Body of pancreas (tissue), 4 donors: ENCODE data around the gene HIKESHI. TPM values are rescaled to one million over a fixed set of nuclear protein-coding genes. Genes with fewer than 3 reads are reported as not detected.

ENCODE experiments used
- ATAC-seq: fragments of 150-250 bp; one replicate; pipeline ENCODE4 v1.9.1; 2016
- DNase-seq, 4 donors: peaks; one replicate each; pipeline ENCODE4 v3.0.0-alpha.2; 2019
- H3K27ac ChIP-seq, 4 donors: fragments of 200-600 bp; sonication (generic); 1 replicate in 3 of 4; 2 replicates in 1 of 4; pipeline versions ENCODE4 v1.5.1 to v1.6.1; 2016 to 2019; ENCODE audit warnings: mild to moderate bottlenecking in 1 of 4, mixed read lengths in 1 of 4, moderate library complexity in 1 of 4
- H3K27me3 ChIP-seq, 2 donors: fragments of 200-600 bp; sonication (generic); one replicate each; pipeline ENCODE4 v1.6.0; 2016; ENCODE audit warnings: mild to moderate bottlenecking in 1 of 2
- H3K36me3 ChIP-seq, 2 donors: fragments of 200-600 bp; sonication (generic); replicated peaks in 1 of 2; 2 replicates each; pipeline ENCODE4 v1.5.1; 2016; ENCODE audit warnings: low read depth in 2 of 2; ENCODE audit not compliant: insufficient read depth in 1 of 2
- H3K4me1 ChIP-seq: fragments of 200-600 bp; sonication (generic); one replicate; pipeline ENCODE4 v1.6.0; 2016
- H3K4me3 ChIP-seq, 2 donors: fragments of 200-600 bp; sonication (generic); 1 replicate in 1 of 2; 2 replicates in 1 of 2; pipeline ENCODE4 v1.5.1; 2016 to 2019
- H3K9me3 ChIP-seq, 3 donors: fragments of 200-600 bp; sonication (generic); 1 replicate in 2 of 3; 2 replicates in 1 of 3; pipeline ENCODE4 v1.5.1; 2016
- POLR2A ChIP-seq, 3 donors: fragments of 450-650 bp; IDR thresholded peaks; one replicate each; pipeline ENCODE4 v1.6.1; 2016; ENCODE audit warnings: antibody characterized with exemption in 3 of 3, mild to moderate bottlenecking in 2 of 3
- WGBS, 2 donors: methylation state at CpG; one replicate each; pipeline ENCODE4 v1.1.5; 2017; 5-methylcytosine and 5-hydroxymethylcytosine counted together
- intact Hi-C: fragments of 100-400 bp; cut with DNase I; formaldehyde crosslinking; loops from one replicate; pipeline ENCODE4 v1.15.1; 2023
- total RNA-seq, 2 donors: library from RNA; depleted of rRNA; stranded (reverse); fragments of >200 nt; gene quantifications; one replicate each; pipeline ENCODE4 v1.1.0, GENCODE V29; 2016
- TF ChIP-seq, protein P1 (sequence below), 7 experiments: fragments of 450-650 bp in 4 of 7; fragments of 200-600 bp in 3 of 7; sonication (generic) in 3 of 7; IDR thresholded peaks; one replicate each; pipeline ENCODE4 v1.5.1; 2016 to 2019; ENCODE audit warnings: antibody characterized with exemption in 7 of 7

Gene HIKESHI
- total RNA-seq, 2 donors from 2014 or later, result 9.2 to 18.9 TPM

DNA sequence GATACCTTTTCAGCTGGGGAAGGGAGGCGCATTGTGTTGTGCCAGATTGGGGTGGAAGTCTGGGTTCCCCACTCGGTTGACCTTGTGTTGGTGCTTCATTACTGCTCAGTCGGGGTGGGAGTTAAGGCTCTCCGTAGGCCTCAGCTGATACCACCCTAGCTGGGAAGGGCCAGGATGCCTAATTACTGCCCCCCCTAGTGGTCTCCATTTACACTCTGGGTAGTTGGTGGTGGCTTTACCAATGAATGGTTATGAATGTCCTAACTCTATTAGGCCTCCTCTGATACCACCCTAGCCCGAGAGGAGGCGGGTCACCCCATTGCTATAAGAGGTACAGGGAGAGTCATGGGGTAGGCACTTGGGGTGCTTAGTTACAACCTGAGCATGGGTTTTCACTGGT, 27.5 kb upstream of the HIKESHI start:
- H3K36me3 ChIP-seq, result peaks cover 4 to 6% of the 10 kb centered on the region in 2 donors
- peak overlapping the region; percentile 0 to 49 (median 13) for H3K27ac ChIP-seq
- ATAC-seq, result no peak

GRCh38 chr11:86274999-86275398, 27.0 kb upstream of the HIKESHI start:
- DNase-seq (no peak), ATAC-seq (no peak)
- Histone ChIP-seq H3K9me3 (no peaks in the 10 kb centered on the region), H3K4me3 (no peak overlapping the region), H3K27ac (peak overlapping the region; percentile 2 to 15 (median 12)), H3K4me1 (peaks cover 17% of the 10 kb centered on the region), H3K36me3 (peaks cover 4 to 8% of the 10 kb centered on the region in 2 donors), H3K27me3 (no peaks in the 10 kb centered on the region)
- 21 to 25% methylated on average over 4 of the region's 4 CpGs for WGBS, 2 donors
- TF ChIP-seq, protein P1, sequence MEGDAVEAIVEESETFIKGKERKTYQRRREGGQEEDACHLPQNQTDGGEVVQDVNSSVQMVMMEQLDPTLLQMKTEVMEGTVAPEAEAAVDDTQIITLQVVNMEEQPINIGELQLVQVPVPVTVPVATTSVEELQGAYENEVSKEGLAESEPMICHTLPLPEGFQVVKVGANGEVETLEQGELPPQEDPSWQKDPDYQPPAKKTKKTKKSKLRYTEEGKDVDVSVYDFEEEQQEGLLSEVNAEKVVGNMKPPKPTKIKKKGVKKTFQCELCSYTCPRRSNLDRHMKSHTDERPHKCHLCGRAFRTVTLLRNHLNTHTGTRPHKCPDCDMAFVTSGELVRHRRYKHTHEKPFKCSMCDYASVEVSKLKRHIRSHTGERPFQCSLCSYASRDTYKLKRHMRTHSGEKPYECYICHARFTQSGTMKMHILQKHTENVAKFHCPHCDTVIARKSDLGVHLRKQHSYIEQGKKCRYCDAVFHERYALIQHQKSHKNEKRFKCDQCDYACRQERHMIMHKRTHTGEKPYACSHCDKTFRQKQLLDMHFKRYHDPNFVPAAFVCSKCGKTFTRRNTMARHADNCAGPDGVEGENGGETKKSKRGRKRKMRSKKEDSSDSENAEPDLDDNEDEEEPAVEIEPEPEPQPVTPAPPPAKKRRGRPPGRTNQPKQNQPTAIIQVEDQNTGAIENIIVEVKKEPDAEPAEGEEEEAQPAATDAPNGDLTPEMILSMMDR (IDR thresholded peaks at IDR 0.05), result no peak
- TF ChIP-seq POLR2A (IDR thresholded peaks at IDR 0.05), result no peak
- intact Hi-C loops, result no loop called here

More for the DNA sequence above, 27.5 kb upstream of the HIKESHI start:
- 81 to 83% methylated on average over 6 of the region's 6 CpGs for WGBS, 2 donors
- TF ChIP-seq, protein P1 (IDR thresholded peaks at IDR 0.05), result no peak
- TF ChIP-seq POLR2A (IDR thresholded peaks at IDR 0.05), result no peak
- peaks cover 17% of the 10 kb centered on the region for H3K4me1 ChIP-seq
- DNase-seq, result no peak
- no peak overlapping the region for H3K4me3 ChIP-seq
- H3K9me3 ChIP-seq, result no peaks in the 10 kb centered on the region
- H3K27me3 ChIP-seq, result no peaks in the 10 kb centered on the region
- intact Hi-C loops, result no loop called here

DNA sequence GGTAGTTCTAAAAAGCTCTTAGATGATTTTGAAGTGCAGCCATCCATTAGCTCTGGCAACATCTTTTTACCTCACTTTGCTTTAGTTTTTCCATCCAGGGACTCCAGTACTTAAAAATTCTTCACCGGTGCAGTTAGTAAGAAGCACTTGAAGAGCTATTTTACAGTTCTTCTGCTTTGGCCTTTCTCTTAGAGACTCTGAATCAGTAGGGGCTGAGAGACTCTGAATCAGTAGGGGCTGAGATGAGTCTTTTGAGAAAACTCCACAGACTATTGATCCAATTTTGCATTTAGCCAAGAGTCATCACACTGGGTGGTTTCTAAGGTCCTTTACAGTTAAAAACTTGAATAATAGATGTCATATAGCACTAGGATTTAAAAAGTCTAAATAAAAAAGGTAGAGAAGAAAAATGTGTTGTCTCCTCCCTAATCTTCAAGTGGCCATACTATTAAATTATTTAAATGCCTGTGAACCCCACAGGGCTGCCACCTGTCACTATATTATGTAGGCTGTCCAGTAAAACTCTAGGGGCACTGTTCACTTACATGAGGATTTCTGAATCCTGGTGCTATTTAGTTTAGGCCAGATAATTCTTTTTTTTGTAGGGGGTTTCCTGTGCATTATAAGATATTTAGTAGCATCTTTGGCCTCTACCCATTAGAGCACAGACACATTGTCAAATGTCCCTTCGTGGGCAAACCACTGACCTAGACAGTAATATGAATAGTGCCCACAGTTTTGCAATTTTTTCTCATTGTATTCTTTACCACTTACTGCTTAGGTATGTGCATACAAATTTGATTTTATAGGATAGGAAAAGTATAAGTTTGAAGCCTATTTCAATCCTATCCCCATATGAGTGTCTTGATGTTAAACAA, 26.3 kb upstream of the HIKESHI start:
- peak overlapping the region; percentile 2 to 15 (median 12) for H3K27ac ChIP-seq
- H3K9me3 ChIP-seq, result no peaks in the 10 kb centered on the region
- peaks cover 17% of the 10 kb centered on the region for H3K4me1 ChIP-seq
- TF ChIP-seq POLR2A (IDR thresholded peaks at IDR 0.05), result no peak
- TF ChIP-seq, protein P1 (IDR thresholded peaks at IDR 0.05), result no peak
- H3K36me3 ChIP-seq, result peaks cover 4 to 9% of the 10 kb centered on the region in 2 donors
- H3K27me3 ChIP-seq, result no peaks in the 10 kb centered on the region
- WGBS, 2 donors, result 65 to 66% methylated on average over 2 of the region's 2 CpGs
- no peak for ATAC-seq
- H3K4me3 ChIP-seq, result no peak overlapping the region
- intact Hi-C loops, result no loop called here
- DNase-seq, result no peak

- 96 to 97% methylated on average over 1 of the region's 1 CpG for WGBS, 2 donors
- ATAC-seq, result no peak
- Histone ChIP-seq H3K4me3 (no peak overlapping the region), H3K27ac (no peak overlapping the region), H3K36me3 (peaks cover 4 to 9% of the 10 kb centered on the region in 2 donors), H3K4me1 (peaks cover 17% of the 10 kb centered on the region), H3K27me3 (no peaks in the 10 kb centered on the region), H3K9me3 (no peaks in the 10 kb centered on the region)
- intact Hi-C loops, result no loop called here
- TF ChIP-seq, protein P1 (IDR thresholded peaks at IDR 0.05), result no peak
- DNase-seq, result no peak
These were observed 24.3 kb upstream of the HIKESHI start for GRCh38 chr11:86277741-86278140.
